Stimulated activated CD8-positive, alpha-beta memory T cell treated with anti-CD3 and anti-CD28 coated beads, Interleukin-12 subunit alpha, Interleukin-12 subunit beta, amount 100 ng/mL, for 24 hours (primary cell): ENCODE results near the gene E4F1.

ENCODE experiments used
- DNase-seq: peaks from one replicate; pipeline ENCODE4 v3.0.0-alpha.2; 2020; ENCODE audit errors: extremely low read depth

E4F1 gene

GRCh38 chr16:2206780-2207433 is 16.5 kb upstream of the E4F1 start:
- DNase-seq = no peak

GRCh38 chr16:2207872-2208271 is 15.5 kb upstream of the E4F1 start:
- DNase-seq = no peak

GRCh38 chr16:2208308-2208707 is 15.1 kb upstream of the E4F1 start:
- no peak for DNase-seq

- no peak for DNase-seq
Observed at GRCh38 chr16:2208772-2209171, 14.6 kb upstream of the E4F1 start.

GRCh38 chr16:2209258-2210008 is 14.0 kb upstream of the E4F1 start:
- DNase-seq = no peak

GRCh38 chr16:2210009-2210332 is 13.4 kb upstream of the E4F1 start:
- DNase-seq = no peak

GRCh38 chr16:2210386-2211365 is 12.7 kb upstream of the E4F1 start, which contains the start of gene BRICD5:
TSS of gene BRICD5 (minus strand) at chr16:2210863. CDS start at chr16:2210833, 30 bp downstream.
- DNase-seq = no peak

- DNase-seq = no peak
Observed at GRCh38 chr16:2211923-2212347, 11.5 kb upstream of the E4F1 start.

- DNase-seq = no peak
Observed at GRCh38 chr16:2212362-2213324, 10.7 kb upstream of the E4F1 start.

GRCh38 chr16:2213817-2214718 is 9.3 kb upstream of the E4F1 start:
- DNase-seq = no peak

GRCh38 chr16:2214719-2214968 is 8.7 kb upstream of the E4F1 start, which contains the start of gene PGP:
TSS of gene PGP (minus strand) at chr16:2214840. CDS start at chr16:2214777, 63 bp downstream.
- no peak for DNase-seq

GRCh38 chr16:2216330-2216729 is 7.1 kb upstream of the E4F1 start:
- DNase-seq = no peak

- no peak for DNase-seq
Observed at GRCh38 chr16:2223942-2224486, 623 bp downstream of the E4F1 start.

- no peak for DNase-seq
Observed at GRCh38 chr16:2226245-2226793, 2.9 kb downstream of the E4F1 start.

- DNase-seq = no peak
Observed at GRCh38 chr16:2226918-2227317, 3.5 kb downstream of the E4F1 start.

- no peak for DNase-seq
Observed at GRCh38 chr16:2228161-2228824, 4.9 kb downstream of the E4F1 start.

GRCh38 chr16:2229091-2229490 is 5.7 kb downstream of the E4F1 start:
- no peak for DNase-seq

GRCh38 chr16:2229632-2230250 is 6.3 kb downstream of the E4F1 start:
- DNase-seq = no peak

GRCh38 chr16:2230376-2230775 is 7.0 kb downstream of the E4F1 start:
- DNase-seq = no peak
